ENCODE data around the gene RAPGEF2. TPM values are rescaled to one million over a fixed set of nuclear protein-coding genes. Genes with fewer than 3 reads are reported as not detected.

RAPGEF2 gene
- total and polyA plus RNA-seq, 9 of the 15 experiments (the other 6 are each of a cell fraction or from before 2014, with no cell fraction given): 3.1 to 32.6 (median 23.1) TPM

GRCh38 chr4:159278399-159278798 lies 175.5 kb downstream of the RAPGEF2 start:
- Histone ChIP-seq H3K9me1 (ENCODE audit: control insufficient read depth, insufficient read depth, low read length) (no peaks in the 10 kb centered on the region), H3K4me2 (ENCODE audit: insufficient read depth, low read length) (no peak overlapping the region), H3K9ac (ENCODE audit: insufficient read depth in 1 of 2, low read depth in 2 of 2, low read length in 2 of 2) (no peak overlapping the region), H3K79me2 (ENCODE audit: control insufficient read depth, insufficient read depth, low read length) (no peaks in the 10 kb centered on the region), H3K9me3 (replicated peaks; ENCODE audit: control insufficient read depth, insufficient read depth, low read depth, low read length) (no peaks in the 10 kb centered on the region), H3K4me3 (no peak overlapping the region), H4K20me1 (replicated peaks; ENCODE audit: control insufficient read depth, insufficient read depth, low read length) (no peaks in the 10 kb centered on the region), H2AFZ (ENCODE audit: low read depth, low read length) (no peak overlapping the region), H3K27me3 (ENCODE audit: control insufficient read depth in 2 of 2, insufficient read depth in 2 of 2, low read length in 2 of 2) (no peaks in the 10 kb centered on the region), H3K36me3 (ENCODE audit: control insufficient read depth, insufficient read depth, low read length) (no peaks in the 10 kb centered on the region), H3K27ac (ENCODE audit: extremely low read depth, low read depth, low read length) (no peak overlapping the region), H3K4me1 (replicated peaks in 1 of 2; ENCODE audit: control insufficient read depth in 2 of 2, insufficient read depth in 2 of 2, low read length in 2 of 2) (peaks cover 0 to 3% of the 10 kb centered on the region in 2 experiments; a peak in 1 of 5 replicates)
- 65% methylated on average over 5 of the region's 5 CpGs for WGBS (ENCODE audit: insufficient coverage, low coverage, missing lambda C conversion rate)
- CTCF ChIA-PET (ENCODE audit: low intra/inter-chr PET ratio): no interaction called here
- in situ Hi-C loops (cut with MboI) (no loop called here), intact Hi-C loops (cut with micrococcal nuclease) (no loop called here)
- ATAC-seq: no peak
- no TSS peak for BruUV-seq (replicated peaks)
- DNase-seq (ENCODE audit: extremely low read depth in 1 of 4, low spot score in 3 of 4): no peak
- no peak for FAIRE-seq
- POLR2A ChIA-PET: no interaction called here
- TF ChIP-seq ZFPM2 (CRISPR knock-in tag; IDR thresholded peaks at IDR 0.05) (no peak), MAFG (tag; conservative IDR thresholded peaks at IDR 0.05) (no peak), ATF1 (CRISPR knock-in tag; IDR thresholded peaks at IDR 0.05) (no peak), ATF1 (tag; IDR thresholded peaks at IDR 0.05) (no peak), ILF3 (IDR thresholded peaks at IDR 0.05; ENCODE audit: borderline replicate concordance) (no peak), PHF20 (IDR thresholded peaks at IDR 0.05; ENCODE audit: partially characterized antibody) (no peak), TAF1 (IDR thresholded peaks at IDR 0.05; ENCODE audit: control insufficient read depth, extremely low read depth, insufficient read depth, low read length, severe bottlenecking) (no peak), ZSCAN32 (CRISPR knock-in tag; IDR thresholded peaks at IDR 0.05) (no peak), ZNF431 (CRISPR knock-in tag; IDR thresholded peaks at IDR 0.05) (no peak), ZFP1 (CRISPR knock-in tag; IDR thresholded peaks at IDR 0.05) (no peak), HMGN3 (IDR thresholded peaks at IDR 0.05; ENCODE audit: borderline replicate concordance, extremely low read depth, insufficient read length, low read depth, low read length) (no peak), ZNF717 (CRISPR knock-in tag; IDR thresholded peaks at IDR 0.05) (no peak)
- TF ChIP-seq, protein P1, sequence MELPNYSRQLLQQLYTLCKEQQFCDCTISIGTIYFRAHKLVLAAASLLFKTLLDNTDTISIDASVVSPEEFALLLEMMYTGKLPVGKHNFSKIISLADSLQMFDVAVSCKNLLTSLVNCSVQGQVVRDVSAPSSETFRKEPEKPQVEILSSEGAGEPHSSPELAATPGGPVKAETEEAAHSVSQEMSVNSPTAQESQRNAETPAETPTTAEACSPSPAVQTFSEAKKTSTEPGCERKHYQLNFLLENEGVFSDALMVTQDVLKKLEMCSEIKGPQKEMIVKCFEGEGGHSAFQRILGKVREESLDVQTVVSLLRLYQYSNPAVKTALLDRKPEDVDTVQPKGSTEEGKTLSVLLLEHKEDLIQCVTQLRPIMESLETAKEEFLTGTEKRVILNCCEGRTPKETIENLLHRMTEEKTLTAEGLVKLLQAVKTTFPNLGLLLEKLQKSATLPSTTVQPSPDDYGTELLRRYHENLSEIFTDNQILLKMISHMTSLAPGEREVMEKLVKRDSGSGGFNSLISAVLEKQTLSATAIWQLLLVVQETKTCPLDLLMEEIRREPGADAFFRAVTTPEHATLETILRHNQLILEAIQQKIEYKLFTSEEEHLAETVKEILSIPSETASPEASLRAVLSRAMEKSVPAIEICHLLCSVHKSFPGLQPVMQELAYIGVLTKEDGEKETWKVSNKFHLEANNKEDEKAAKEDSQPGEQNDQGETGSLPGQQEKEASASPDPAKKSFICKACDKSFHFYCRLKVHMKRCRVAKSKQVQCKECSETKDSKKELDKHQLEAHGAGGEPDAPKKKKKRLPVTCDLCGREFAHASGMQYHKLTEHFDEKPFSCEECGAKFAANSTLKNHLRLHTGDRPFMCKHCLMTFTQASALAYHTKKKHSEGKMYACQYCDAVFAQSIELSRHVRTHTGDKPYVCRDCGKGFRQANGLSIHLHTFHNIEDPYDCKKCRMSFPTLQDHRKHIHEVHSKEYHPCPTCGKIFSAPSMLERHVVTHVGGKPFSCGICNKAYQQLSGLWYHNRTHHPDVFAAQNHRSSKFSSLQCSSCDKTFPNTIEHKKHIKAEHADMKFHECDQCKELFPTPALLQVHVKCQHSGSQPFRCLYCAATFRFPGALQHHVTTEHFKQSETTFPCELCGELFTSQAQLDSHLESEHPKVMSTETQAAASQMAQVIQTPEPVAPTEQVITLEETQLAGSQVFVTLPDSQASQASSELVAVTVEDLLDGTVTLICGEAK (IDR thresholded peaks at IDR 0.05): no peak
- TF ChIP-seq, protein P1 (CRISPR knock-in tag; IDR thresholded peaks at IDR 0.05): no peak
- TF ChIP-seq, protein P2, sequence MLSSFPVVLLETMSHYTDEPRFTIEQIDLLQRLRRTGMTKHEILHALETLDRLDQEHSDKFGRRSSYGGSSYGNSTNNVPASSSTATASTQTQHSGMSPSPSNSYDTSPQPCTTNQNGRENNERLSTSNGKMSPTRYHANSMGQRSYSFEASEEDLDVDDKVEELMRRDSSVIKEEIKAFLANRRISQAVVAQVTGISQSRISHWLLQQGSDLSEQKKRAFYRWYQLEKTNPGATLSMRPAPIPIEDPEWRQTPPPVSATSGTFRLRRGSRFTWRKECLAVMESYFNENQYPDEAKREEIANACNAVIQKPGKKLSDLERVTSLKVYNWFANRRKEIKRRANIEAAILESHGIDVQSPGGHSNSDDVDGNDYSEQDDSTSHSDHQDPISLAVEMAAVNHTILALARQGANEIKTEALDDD (IDR thresholded peaks at IDR 0.05): no peak
